HepG2 (cell line): ENCODE results near the gene TXLNA. TPM values are rescaled to one million over a fixed set of nuclear protein-coding genes. Genes with fewer than 3 reads are reported as not detected.

Experiments
- CEBPG ChIP-seq: IDR thresholded peaks from 2 replicates; pipeline ENCODE4 v1.6.1; 2016
- ELF1 ChIP-seq: sonication (generic); formaldehyde crosslinking; IDR thresholded peaks from 2 replicates; pipeline ENCODE4 v1.4.0; 2020; ENCODE audit warnings: missing genetic modification reagents
- FIP1L1 ChIP-seq: fragments of 200-400 bp; formaldehyde crosslinking; IDR thresholded peaks from 2 replicates; pipeline ENCODE4 v1.6.1; 2018; ENCODE audit warnings: low read depth, mild to moderate bottlenecking, low read length, moderate library complexity, borderline replicate concordance; ENCODE audit not compliant: insufficient read depth
- FOXJ3 ChIP-seq: sonication (generic); formaldehyde crosslinking; IDR thresholded peaks from 2 replicates; pipeline ENCODE4 v1.4.0; 2020; ENCODE audit warnings: missing genetic modification reagents, mild to moderate bottlenecking, borderline replicate concordance
- FOXP4 ChIP-seq: sonication (generic); formaldehyde crosslinking; IDR thresholded peaks from 2 replicates; pipeline ENCODE4 v1.4.0; 2020; ENCODE audit warnings: missing genetic modification reagents
- ISL2 ChIP-seq: sonication (generic); formaldehyde crosslinking; IDR thresholded peaks from 2 replicates; pipeline ENCODE4 v1.5.0; 2020; ENCODE audit warnings: missing genetic modification reagents
- JARID2 ChIP-seq: sonication (generic); formaldehyde crosslinking; IDR thresholded peaks from 2 replicates; pipeline ENCODE4 v1.8.1; 2023; ENCODE audit warnings: missing genetic modification reagents, inconsistent platforms; ENCODE audit not compliant: insufficient replicate concordance
- KLF15 ChIP-seq: sonication (generic); formaldehyde crosslinking; IDR thresholded peaks from 2 replicates; pipeline ENCODE4 v1.8.1; 2023; ENCODE audit warnings: borderline replicate concordance, mild to moderate bottlenecking, inconsistent platforms, missing genetic modification reagents, mixed read lengths
- MAFF ChIP-seq: IDR thresholded peaks from 2 replicates; pipeline ENCODE4 v1.6.1; 2011; ENCODE audit warnings: low read depth, low read length, improper control_type of control experiment
- MIXL1 ChIP-seq: IDR thresholded peaks from 2 replicates; pipeline ENCODE4 v1.6.1; 2016
- NBN ChIP-seq: fragments of 450-650 bp; conservative IDR thresholded peaks from 2 replicates; pipeline ENCODE4 v1.6.1; 2017
- PBX3 ChIP-seq: sonication (generic); formaldehyde crosslinking; IDR thresholded peaks from 2 replicates; pipeline ENCODE4 v1.8.1; 2023; ENCODE audit warnings: missing genetic modification reagents, inconsistent platforms, borderline replicate concordance
- PHF20 ChIP-seq: sonication (generic); formaldehyde crosslinking; IDR thresholded peaks from 2 replicates; pipeline ENCODE4 v1.5.0; 2020; ENCODE audit warnings: mild to moderate bottlenecking, missing genetic modification reagents
- TBX3 ChIP-seq: fragments of 450-650 bp; IDR thresholded peaks from 2 replicates; pipeline ENCODE4 v1.6.1; 2017; ENCODE audit warnings: antibody characterized with exemption, mild to moderate bottlenecking, inconsistent platforms, borderline replicate concordance
- TRIM22 ChIP-seq: fragments of 450-650 bp; IDR thresholded peaks from 2 replicates; pipeline ENCODE4 v1.6.1; 2017
- TSC22D2 ChIP-seq: sonication (generic); formaldehyde crosslinking; IDR thresholded peaks from 2 replicates; pipeline ENCODE4 v1.5.1; 2020; ENCODE audit warnings: missing genetic modification reagents, mild to moderate bottlenecking, borderline replicate concordance
- WIZ ChIP-seq: sonication (generic); formaldehyde crosslinking; IDR thresholded peaks from 2 replicates; pipeline ENCODE4 v1.5.1; 2020; ENCODE audit warnings: mild to moderate bottlenecking, missing genetic modification reagents
- ZNF160 ChIP-seq: sonication (generic); formaldehyde crosslinking; IDR thresholded peaks from 2 replicates; pipeline ENCODE4 v1.8.0; 2022; ENCODE audit warnings: mild to moderate bottlenecking, inconsistent platforms, missing genetic modification reagents
- ZNF292 ChIP-seq: sonication (generic); formaldehyde crosslinking; IDR thresholded peaks from 2 replicates; pipeline ENCODE4 v1.8.1; 2022; ENCODE audit warnings: mild to moderate bottlenecking, low read depth, missing genetic modification reagents, borderline replicate concordance
- ZNF468 ChIP-seq: sonication (generic); formaldehyde crosslinking; IDR thresholded peaks from 2 replicates; pipeline ENCODE4 v1.8.0; 2022; ENCODE audit warnings: mild to moderate bottlenecking, moderate library complexity, missing genetic modification reagents
- ZNF883 ChIP-seq: sonication (generic); formaldehyde crosslinking; IDR thresholded peaks from 2 replicates; pipeline ENCODE4 v1.5.1; 2020; ENCODE audit warnings: mild to moderate bottlenecking, missing genetic modification reagents; ENCODE audit errors: not compliant biosample characterization
- polyA plus RNA-seq, 8 experiments: library from polyadenylated mRNA; depleted of rRNA in 3 of 8; stranded (reverse) in 7 of 8; unstranded in 1 of 8; fragments of >200 nt; fragmentation: Illumina TruSeq in 4 of 8; extraction: Trizol in 4 of 8; gene quantifications; 2 replicates each; pipeline versions ENCODE4 v1.2.1 to v1.2.3, GENCODE V29; 2011 to 2016; ENCODE audit warnings: low read depth in 4 of 8, missing spikeins in 1 of 8, mixed read lengths in 1 of 8; ENCODE audit not compliant: insufficient read depth in 1 of 8
- total RNA-seq, 5 experiments: library from RNA; depleted of rRNA; stranded (reverse); fragments of >200 nt; fragmentation: Illumina TruSeq; extraction: Trizol; gene quantifications; 2 replicates each; pipeline ENCODE4 v1.2.3, GENCODE V29; 2016; ENCODE audit warnings: low read depth in 1 of 5
- TF ChIP-seq, protein P1 (sequence below): sonication (generic); formaldehyde crosslinking; IDR thresholded peaks from 2 replicates; pipeline ENCODE4 v1.4.0; 2020; ENCODE audit warnings: low read depth, missing genetic modification reagents

Gene TXLNA
- total and polyA plus RNA-seq, 2 of the 13 experiments (the other 11 are each of a cell fraction or from before 2014, with no cell fraction given): 29.6 to 67.8 TPM

DNA sequence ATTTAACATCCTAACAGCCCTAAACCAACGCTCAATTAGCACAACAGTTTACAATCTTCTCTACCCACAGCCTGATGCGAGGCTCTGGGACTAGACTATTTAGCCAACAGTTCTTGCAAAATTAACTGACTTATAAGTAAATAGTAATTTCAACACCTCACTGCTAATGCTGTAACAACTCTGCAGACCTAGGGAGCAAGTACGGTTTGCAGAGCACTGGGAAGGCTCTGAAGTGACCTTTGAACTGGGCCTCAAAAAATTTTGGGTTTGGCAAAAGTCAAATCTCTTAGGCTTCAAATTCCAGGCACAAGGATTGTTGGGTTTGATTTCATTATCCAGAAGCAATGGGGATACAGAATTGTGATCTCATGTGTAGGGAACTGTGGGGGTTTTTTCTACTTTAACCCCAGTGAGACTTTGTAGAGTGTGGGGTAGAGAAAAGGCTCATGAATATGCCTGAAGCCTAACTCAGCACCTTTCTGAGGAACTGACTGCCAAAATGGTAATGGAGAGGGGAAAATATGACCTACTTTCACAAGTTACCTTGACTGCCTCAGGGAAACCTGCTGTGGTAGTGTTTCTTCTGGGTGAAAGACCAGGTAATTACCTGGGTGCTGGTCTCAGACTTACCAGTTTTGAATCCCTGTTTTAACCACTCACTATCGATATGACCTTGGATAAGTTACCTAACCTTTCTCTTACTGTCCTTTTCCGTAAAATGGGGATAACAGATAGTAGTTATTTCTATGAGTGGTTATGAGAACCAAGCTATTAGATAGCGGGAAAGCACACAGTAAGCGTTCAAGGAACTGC is 889 bp upstream of the TXLNA start (continued):
- TF ChIP-seq FIP1L1 (no peak), JARID2 (peak; percentile 22), ELF1 (CRISPR knock-in tag) (no peak; the same call in 1 of the 2 replicates), TSC22D2 (CRISPR knock-in tag) (no peak), ZNF292 (CRISPR knock-in tag) (no peak), ISL2 (CRISPR knock-in tag) (peak; percentile 35; the same call in 1 of the 2 replicates), PBX3 (CRISPR knock-in tag) (no peak), TBX3 (peak; percentile 72; the same call in 1 of the 2 replicates), MIXL1 (peak; percentile 33; the same call in 1 of the 2 replicates), FOXP4 (CRISPR knock-in tag) (0 out of 2 replicates have a peak, but pooled peaks have one; percentile 39), ZNF468 (CRISPR knock-in tag) (no peak), MAFF (no peak), PHF20 (CRISPR knock-in tag) (no peak), WIZ (CRISPR knock-in tag) (no peak), TRIM22 (no peak), ZNF160 (no peak), CEBPG (CRISPR knock-in tag) (peak; percentile 90), FOXJ3 (CRISPR knock-in tag) (peak; percentile 31; the same call in 1 of the 2 replicates), ZNF883 (no peak), KLF15 (CRISPR knock-in tag) (no peak), NBN (no peak)
- TF ChIP-seq, protein P1, sequence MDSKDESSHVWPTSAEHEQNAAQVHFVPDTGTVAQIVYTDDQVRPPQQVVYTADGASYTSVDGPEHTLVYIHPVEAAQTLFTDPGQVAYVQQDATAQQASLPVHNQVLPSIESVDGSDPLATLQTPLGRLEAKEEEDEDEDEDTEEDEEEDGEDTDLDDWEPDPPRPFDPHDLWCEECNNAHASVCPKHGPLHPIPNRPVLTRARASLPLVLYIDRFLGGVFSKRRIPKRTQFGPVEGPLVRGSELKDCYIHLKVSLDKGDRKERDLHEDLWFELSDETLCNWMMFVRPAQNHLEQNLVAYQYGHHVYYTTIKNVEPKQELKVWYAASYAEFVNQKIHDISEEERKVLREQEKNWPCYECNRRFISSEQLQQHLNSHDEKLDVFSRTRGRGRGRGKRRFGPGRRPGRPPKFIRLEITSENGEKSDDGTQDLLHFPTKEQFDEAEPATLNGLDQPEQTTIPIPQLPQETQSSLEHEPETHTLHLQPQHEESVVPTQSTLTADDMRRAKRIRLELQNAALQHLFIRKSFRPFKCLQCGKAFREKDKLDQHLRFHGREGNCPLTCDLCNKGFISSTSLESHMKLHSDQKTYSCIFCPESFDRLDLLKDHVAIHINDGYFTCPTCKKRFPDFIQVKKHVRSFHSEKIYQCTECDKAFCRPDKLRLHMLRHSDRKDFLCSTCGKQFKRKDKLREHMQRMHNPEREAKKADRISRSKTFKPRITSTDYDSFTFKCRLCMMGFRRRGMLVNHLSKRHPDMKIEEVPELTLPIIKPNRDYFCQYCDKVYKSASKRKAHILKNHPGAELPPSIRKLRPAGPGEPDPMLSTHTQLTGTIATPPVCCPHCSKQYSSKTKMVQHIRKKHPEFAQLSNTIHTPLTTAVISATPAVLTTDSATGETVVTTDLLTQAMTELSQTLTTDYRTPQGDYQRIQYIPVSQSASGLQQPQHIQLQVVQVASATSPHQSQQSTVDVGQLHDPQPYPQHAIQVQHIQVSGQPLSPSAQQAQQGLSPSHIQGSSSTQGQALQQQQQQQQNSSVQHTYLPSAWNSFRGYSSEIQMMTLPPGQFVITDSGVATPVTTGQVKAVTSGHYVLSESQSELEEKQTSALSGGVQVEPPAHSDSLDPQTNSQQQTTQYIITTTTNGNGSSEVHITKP (CRISPR knock-in tag): no peak
